GM12864 (cell line): ENCODE results near the gene PDGFA.

Source experiments
- DNase-seq: peaks from one replicate; pipeline ENCODE4 v3.0.0-alpha.2; 2011; ENCODE audit warnings: low read depth
- H3K4me3 ChIP-seq: 2 replicates; pipeline ENCODE4 v1.5.1; 2011; ENCODE audit warnings: mild to moderate bottlenecking, low read depth, low read length, control low read depth
- CTCF ChIP-seq: IDR thresholded peaks from 2 replicates; pipeline ENCODE4 v1.5.1; 2011; ENCODE audit warnings: low read depth, mild to moderate bottlenecking, moderate library complexity, low read length, control low read depth, inconsistent platforms; ENCODE audit errors: missing control alignments

The PDGFA gene

GRCh38 chr7:533266-533665 is 13.6 kb upstream of the PDGFA start:
- no peak for TF ChIP-seq CTCF
- DNase-seq: no peak

GRCh38 chr7:532379-533143 is 12.9 kb upstream of the PDGFA start:
- no peak for DNase-seq
- H3K4me3 ChIP-seq: no peak overlapping the region
- TF ChIP-seq CTCF: no peak

More at GRCh38 chr7:533266-533665, 13.6 kb upstream of the PDGFA start:
- H3K4me3 ChIP-seq: no peak overlapping the region

GRCh38 chr7:531777-532176 is 12.1 kb upstream of the PDGFA start:
- no peak overlapping the region for H3K4me3 ChIP-seq
- no peak for DNase-seq
- TF ChIP-seq CTCF: no peak

- H3K4me3 ChIP-seq: no peak overlapping the region
- no peak for TF ChIP-seq CTCF
- DNase-seq: no peak
Measured at GRCh38 chr7:528451-528850, 8.8 kb upstream of the PDGFA start.

- no peak overlapping the region for H3K4me3 ChIP-seq
- no peak for TF ChIP-seq CTCF
- no peak for DNase-seq
Measured at GRCh38 chr7:527723-528122, 8.1 kb upstream of the PDGFA start.

- TF ChIP-seq CTCF: no peak
- H3K4me3 ChIP-seq: no peak overlapping the region
- DNase-seq: no peak
Measured at GRCh38 chr7:526460-527034, 6.9 kb upstream of the PDGFA start.

- no peak for DNase-seq
- no peak overlapping the region for H3K4me3 ChIP-seq
- TF ChIP-seq CTCF: no peak
Measured at GRCh38 chr7:525740-526139, 6.1 kb upstream of the PDGFA start.
